Endothelial cell of umbilical vein (primary cell): ENCODE measurements around the gene NFIA. TPM values are rescaled to one million over a fixed set of nuclear protein-coding genes. Genes with fewer than 3 reads are reported as not detected.

Experiments
- BruUV-seq: library from RNA; stranded (reverse); fragments of 400-500 nt; replicated peaks from 2 replicates; lab custom pipeline; 2021; lab: Mats Ljungman, UMichigan
- CTCF ChIA-PET: fragments of 300-600, 350-600 bp; sonication (Branson Sonifier 250); formaldehyde crosslinking; loops from one replicate; lab custom pipeline; 2021; ENCODE audit warnings: antibody characterized with exemption, inconsistent platforms; lab: Charles Lee
- POLR2A ChIA-PET: fragments of 300-600, 350-600 bp; sonication (Branson Sonifier 250); formaldehyde crosslinking; loops from one replicate; lab custom pipeline; 2021; ENCODE audit warnings: antibody characterized with exemption, inconsistent platforms; lab: Charles Lee
- DNase-seq: peaks from one replicate; pipeline ENCODE4 v3.0.0-alpha.2; 2011; ENCODE audit warnings: low read depth, low spot score
- FAIRE-seq: peaks from 2 replicates; lab custom pipeline; 2011; peaks lifted over from hg19 to GRCh38; lab: Jason Lieb, UNC
- H2AFZ ChIP-seq: 2 replicates; pipeline ENCODE4 v1.6.0; 2012; ENCODE audit warnings: low read depth, low read length, control low read depth, inconsistent platforms
- H3K27ac ChIP-seq: 2 replicates; pipeline ENCODE4 v1.5.1; 2011; ENCODE audit warnings: low read depth, mild to moderate bottlenecking, control low read depth, low read length, moderate library complexity; ENCODE audit not compliant: insufficient read depth
- H3K27me3 ChIP-seq, 2 experiments: 2 replicates each; pipeline versions ENCODE4 v1.6.0 to v1.6.1; 2011; ENCODE audit warnings: low read length in 2 of 2, mixed read lengths in 1 of 2; ENCODE audit not compliant: control insufficient read depth in 2 of 2, insufficient read depth in 2 of 2
- H3K36me3 ChIP-seq, 2 experiments: 2 replicates in 1 of 2; 3 replicates in 1 of 2; pipeline ENCODE4 v1.5.1; 2011; ENCODE audit warnings: low read length in 2 of 2, mild to moderate bottlenecking in 1 of 2, moderate library complexity in 1 of 2; ENCODE audit not compliant: control insufficient read depth in 2 of 2, insufficient read depth in 2 of 2; ENCODE audit errors: extremely low read depth in 1 of 2
- H3K4me1 ChIP-seq: 3 replicates; pipeline ENCODE4 v1.5.1; 2011; ENCODE audit warnings: mild to moderate bottlenecking, low read length; ENCODE audit not compliant: control insufficient read depth, insufficient read depth; ENCODE audit errors: extremely low read depth
- H3K4me2 ChIP-seq: 2 replicates; pipeline ENCODE4 v1.6.1; 2011; ENCODE audit warnings: low read length, control low read depth, mixed read lengths; ENCODE audit not compliant: insufficient read depth
- H3K4me3 ChIP-seq, 3 experiments: fragments of 200-600 bp in 1 of 3; sonication (generic), shearing (Covaris generic) in 1 of 3; replicated peaks in 1 of 3; 2 replicates each; pipeline ENCODE4 v1.5.1; 2011 to 2016; ENCODE audit warnings: control low read depth in 3 of 3, low read length in 3 of 3, mild to moderate bottlenecking in 2 of 3, inconsistent platforms in 1 of 3, low read depth in 1 of 3, moderate library complexity in 1 of 3; ENCODE audit not compliant: insufficient read depth in 1 of 3
- H3K79me2 ChIP-seq: 2 replicates; pipeline ENCODE4 v1.6.0; 2012; ENCODE audit warnings: low read length, inconsistent platforms; ENCODE audit not compliant: control insufficient read depth, insufficient read depth
- H3K9ac ChIP-seq: replicated peaks from 2 replicates; pipeline ENCODE3; 2011; ENCODE audit warnings: low read length, control low read depth; ENCODE audit not compliant: insufficient read depth; ENCODE audit errors: extremely low read depth
- H3K9me1 ChIP-seq: replicated peaks from 3 replicates; pipeline ENCODE4 v1.6.0; 2011; ENCODE audit warnings: mild to moderate bottlenecking, low read length; ENCODE audit not compliant: control insufficient read depth, insufficient read depth; ENCODE audit errors: extremely low read depth
- H3K9me3 ChIP-seq: replicated peaks from 2 replicates; pipeline ENCODE4 v1.5.1; 2012; ENCODE audit warnings: low read length, inconsistent platforms; ENCODE audit not compliant: control insufficient read depth, insufficient read depth
- H4K20me1 ChIP-seq: replicated peaks from 2 replicates; pipeline ENCODE3; 2011; ENCODE audit warnings: mild to moderate bottlenecking, low read length; ENCODE audit not compliant: control insufficient read depth, insufficient read depth; ENCODE audit errors: extremely low read depth
- CTCF ChIP-seq, 2 donors: IDR thresholded peaks; 1 replicate in 1 of 2; 2 replicates in 1 of 2; pipeline ENCODE4 v1.5.1; 2011; ENCODE audit warnings: low read length in 2 of 2, mild to moderate bottlenecking in 2 of 2, moderate library complexity in 2 of 2, control low read depth in 1 of 2, inconsistent platforms in 1 of 2, low read depth in 1 of 2; ENCODE audit not compliant: insufficient read depth in 1 of 2; ENCODE audit errors: extremely low read depth in 1 of 2
- EZH2 ChIP-seq: IDR thresholded peaks from 2 replicates; pipeline ENCODE4 v1.6.1; 2012; ENCODE audit warnings: borderline replicate concordance, low read depth, mild to moderate bottlenecking, moderate library complexity, low read length, inconsistent platforms; ENCODE audit not compliant: severe bottlenecking
- FOS ChIP-seq: IDR thresholded peaks from 2 replicates; pipeline ENCODE4 v1.6.1; 2011; ENCODE audit warnings: mild to moderate bottlenecking, low read length, moderate library complexity, borderline replicate concordance; ENCODE audit not compliant: insufficient read depth
- GATA2 ChIP-seq: IDR thresholded peaks from 2 replicates; pipeline ENCODE4 v1.7.0; 2011; ENCODE audit warnings: low read depth, mild to moderate bottlenecking, moderate library complexity, mixed read lengths, low read length; ENCODE audit not compliant: insufficient read length, insufficient read depth
- JUN ChIP-seq: IDR thresholded peaks from 2 replicates; pipeline ENCODE4 v1.6.1; 2011; ENCODE audit warnings: borderline replicate concordance, low read depth; ENCODE audit not compliant: insufficient read length, insufficient read depth
- MAX ChIP-seq: IDR thresholded peaks from 2 replicates; pipeline ENCODE4 v1.6.1; 2011; ENCODE audit not compliant: insufficient read depth, insufficient read length
- MYC ChIP-seq: IDR thresholded peaks from one replicate; pipeline ENCODE4 v1.6.1; 2011; ENCODE audit warnings: mild to moderate bottlenecking, low read depth, low read length
- POLR2A ChIP-seq: IDR thresholded peaks from 2 replicates; pipeline ENCODE4 v1.6.1; 2012; ENCODE audit warnings: low read depth, mild to moderate bottlenecking, control low read depth, low read length
- POLR2AphosphoS5 ChIP-seq: IDR thresholded peaks from 2 replicates; pipeline ENCODE4 v1.6.1; 2012; ENCODE audit warnings: low read depth, mild to moderate bottlenecking, control low read depth, low read length, moderate library complexity; ENCODE audit not compliant: insufficient read depth
- dilution Hi-C: fragments of 300-500 bp; cut with MboI; formaldehyde crosslinking; loops from one replicate; pipeline ENCODE4 v1.15.0; 2019; ENCODE audit warnings: low sequenced_read_pairs; ENCODE audit not compliant: extremely low pct_ligation_motif_present
- intact Hi-C: fragments of 100-400 bp; cut with micrococcal nuclease; formaldehyde crosslinking; loops from one replicate; pipeline ENCODE4 v1.10.0; 2022
- polyA plus RNA-seq, 4 experiments: library from polyadenylated mRNA; depleted of rRNA in 3 of 4; stranded (reverse) in 3 of 4; unstranded in 1 of 4; fragments of >200 nt; gene quantifications; 2 replicates each; pipeline versions ENCODE4 v1.2.1 to v1.2.3, GENCODE V29; 2011 to 2012; ENCODE audit warnings: missing spikeins in 1 of 4
- total RNA-seq: library from RNA; stranded (reverse); gene quantifications from 2 replicates; pipeline ENCODE4 v1.2.3, GENCODE V29; 2021

NFIA gene
- total and polyA plus RNA-seq, 2 donors (not counting 3 experiments of a cell fraction or from before 2014, with no cell fraction given), result 25.5 to 47.0 TPM

GRCh38 chr1:61327436-61327835 lies 245.1 kb downstream of the NFIA start:
- no peak overlapping the region for H3K4me2 ChIP-seq
- ChIA-PET POLR2A (no interaction called here), CTCF (no interaction called here)
- FAIRE-seq (no peak), DNase-seq (no peak)
- no peaks in the 10 kb centered on the region for H3K79me2 ChIP-seq
- no peak overlapping the region for H2AFZ ChIP-seq
- BruUV-seq, result no TSS peak
- H3K27ac ChIP-seq, result no peak overlapping the region
- H3K4me3 ChIP-seq, result no peak overlapping the region
- peaks cover 7% of the 10 kb centered on the region for H3K4me1 ChIP-seq
- dilution Hi-C loops (no loop called here), intact Hi-C loops (no loop called here)
- H3K36me3 ChIP-seq, result no peaks in the 10 kb centered on the region
- H3K27me3 ChIP-seq, result no peaks in the 10 kb centered on the region
- H3K9ac ChIP-seq, result no peak overlapping the region
- no peak for TF ChIP-seq EZH2
- TF ChIP-seq MYC, result no peak
- TF ChIP-seq POLR2A, result no peak
- no peak for TF ChIP-seq FOS
- no peak for TF ChIP-seq CTCF (IDR thresholded peaks at IDR 0.05; ENCODE audit: extremely low read depth in 1 of 2, insufficient read depth in 1 of 2, low read depth in 1 of 2, low read length in 2 of 2)
- TF ChIP-seq POLR2AphosphoS5, result no peak
- TF ChIP-seq GATA2, result no peak
- no peak for TF ChIP-seq JUN
- no peak for TF ChIP-seq MAX
- no peaks in the 10 kb centered on the region for H3K9me3 ChIP-seq
- H3K9me1 ChIP-seq, result no peaks in the 10 kb centered on the region
- no peaks in the 10 kb centered on the region for H4K20me1 ChIP-seq
